Activated CD4-positive, CD25-positive, alpha-beta regulatory T cell (primary cell): ENCODE data around the gene TSPAN14.
"Not testable (repeated sequence)": the region's sequence is repeated elsewhere in the genome, so short reads cannot be mapped to it uniquely, and the experiment has no call there.

Experiments used
- DNase-seq, 4 experiments: peaks; one replicate each; lab custom pipeline; 2025; lab: John Stamatoyannopoulos, UW

TSPAN14 gene

GRCh38 chr10:80542053-80542452 lies 87.9 kb downstream of the TSPAN14 start:
- DNase-seq: no peak

- DNase-seq: no peak
Measured at GRCh38 chr10:80542652-80543318, 88.7 kb downstream of the TSPAN14 start.

- DNase-seq: not testable (repeated sequence)
Measured at GRCh38 chr10:80543319-80543672, 89.2 kb downstream of the TSPAN14 start.

GRCh38 chr10:80544316-80544953 lies 90.3 kb downstream of the TSPAN14 start:
- no peak for DNase-seq

- no peak for DNase-seq
Measured at GRCh38 chr10:80545258-80545881, 91.3 kb downstream of the TSPAN14 start.

GRCh38 chr10:80552151-80552646 lies 98.1 kb downstream of the TSPAN14 start:
- DNase-seq: no peak

- DNase-seq: no peak
Measured at GRCh38 chr10:80553436-80553835, 99.3 kb downstream of the TSPAN14 start.

GRCh38 chr10:80554050-80554449 lies 99.9 kb downstream of the TSPAN14 start:
- DNase-seq: no peak

- no peak for DNase-seq
Measured at GRCh38 chr10:80555415-80555814, 101.3 kb downstream of the TSPAN14 start.

- no peak for DNase-seq
Measured at GRCh38 chr10:80561950-80562349, 107.8 kb downstream of the TSPAN14 start.

GRCh38 chr10:80567292-80567691 lies 113.2 kb downstream of the TSPAN14 start:
- DNase-seq: no peak

- DNase-seq: no peak
Measured at GRCh38 chr10:80569131-80569895, 115.2 kb downstream of the TSPAN14 start.

GRCh38 chr10:80571352-80571751 lies 117.2 kb downstream of the TSPAN14 start:
- DNase-seq: no peak

GRCh38 chr10:80579181-80579763 lies 125.2 kb downstream of the TSPAN14 start:
- DNase-seq: no peak

GRCh38 chr10:80579849-80580637 lies 125.9 kb downstream of the TSPAN14 start:
- no peak for DNase-seq

- DNase-seq: no peak
Measured at GRCh38 chr10:80580638-80581468, 126.7 kb downstream of the TSPAN14 start.

- DNase-seq: no peak
Measured at GRCh38 chr10:80581469-80581835, 127.3 kb downstream of the TSPAN14 start.

GRCh38 chr10:80582286-80582960 lies 128.3 kb downstream of the TSPAN14 start:
- no peak for DNase-seq
